Ishikawa (cell line): ENCODE data around the gene TMEM126B.

Experiments
- EP300 ChIP-seq: IDR thresholded peaks from 2 replicates; pipeline ENCODE4 v1.6.1; 2012; ENCODE audit warnings: borderline replicate concordance
- FOXM1 ChIP-seq: IDR thresholded peaks from 2 replicates; pipeline ENCODE4 v1.6.1; 2012; ENCODE audit warnings: low read depth, borderline replicate concordance
- TEAD4 ChIP-seq: IDR thresholded peaks from 2 replicates; pipeline ENCODE4 v1.6.1; 2012
- YY1 ChIP-seq: IDR thresholded peaks from 2 replicates; pipeline ENCODE4 v1.6.1; 2012; ENCODE audit warnings: low read depth
- ZBTB7A ChIP-seq: IDR thresholded peaks from 2 replicates; pipeline ENCODE4 v1.6.1; 2012; ENCODE audit warnings: low read depth
- TF ChIP-seq, protein P1 (sequence below): IDR thresholded peaks from 2 replicates; pipeline ENCODE4 v1.6.1; 2012
- TF ChIP-seq, protein P2 (sequence below): IDR thresholded peaks from 2 replicates; pipeline ENCODE4 v1.6.1; 2012; ENCODE audit warnings: low read depth, mild to moderate bottlenecking

DNA sequence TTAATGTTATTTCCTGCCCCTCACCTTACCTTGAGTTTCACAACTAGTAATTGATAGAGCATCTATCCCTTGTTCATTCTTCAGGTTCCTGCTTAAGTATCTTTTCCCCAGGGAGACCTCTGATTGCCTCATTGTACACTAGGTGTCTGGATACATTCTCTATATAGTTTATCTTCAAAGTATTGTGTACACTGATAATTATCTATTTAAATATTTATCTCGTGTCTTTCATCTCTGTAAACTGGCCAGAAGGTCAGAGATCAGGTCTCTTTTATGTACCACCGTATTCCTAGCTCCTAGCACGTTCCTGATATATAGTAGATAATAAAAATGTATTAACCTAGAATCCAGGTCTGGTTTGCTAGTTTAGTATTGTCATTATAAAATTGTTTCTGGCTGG lies 6.4 kb downstream of the TMEM126B start:
- TF ChIP-seq, protein P1, sequence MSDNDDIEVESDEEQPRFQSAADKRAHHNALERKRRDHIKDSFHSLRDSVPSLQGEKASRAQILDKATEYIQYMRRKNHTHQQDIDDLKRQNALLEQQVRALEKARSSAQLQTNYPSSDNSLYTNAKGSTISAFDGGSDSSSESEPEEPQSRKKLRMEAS: no peak
- TF ChIP-seq ZBTB7A (no peak), FOXM1 (no peak), TEAD4 (no peak), YY1 (no peak), EP300 (no peak)
- TF ChIP-seq, protein P2, sequence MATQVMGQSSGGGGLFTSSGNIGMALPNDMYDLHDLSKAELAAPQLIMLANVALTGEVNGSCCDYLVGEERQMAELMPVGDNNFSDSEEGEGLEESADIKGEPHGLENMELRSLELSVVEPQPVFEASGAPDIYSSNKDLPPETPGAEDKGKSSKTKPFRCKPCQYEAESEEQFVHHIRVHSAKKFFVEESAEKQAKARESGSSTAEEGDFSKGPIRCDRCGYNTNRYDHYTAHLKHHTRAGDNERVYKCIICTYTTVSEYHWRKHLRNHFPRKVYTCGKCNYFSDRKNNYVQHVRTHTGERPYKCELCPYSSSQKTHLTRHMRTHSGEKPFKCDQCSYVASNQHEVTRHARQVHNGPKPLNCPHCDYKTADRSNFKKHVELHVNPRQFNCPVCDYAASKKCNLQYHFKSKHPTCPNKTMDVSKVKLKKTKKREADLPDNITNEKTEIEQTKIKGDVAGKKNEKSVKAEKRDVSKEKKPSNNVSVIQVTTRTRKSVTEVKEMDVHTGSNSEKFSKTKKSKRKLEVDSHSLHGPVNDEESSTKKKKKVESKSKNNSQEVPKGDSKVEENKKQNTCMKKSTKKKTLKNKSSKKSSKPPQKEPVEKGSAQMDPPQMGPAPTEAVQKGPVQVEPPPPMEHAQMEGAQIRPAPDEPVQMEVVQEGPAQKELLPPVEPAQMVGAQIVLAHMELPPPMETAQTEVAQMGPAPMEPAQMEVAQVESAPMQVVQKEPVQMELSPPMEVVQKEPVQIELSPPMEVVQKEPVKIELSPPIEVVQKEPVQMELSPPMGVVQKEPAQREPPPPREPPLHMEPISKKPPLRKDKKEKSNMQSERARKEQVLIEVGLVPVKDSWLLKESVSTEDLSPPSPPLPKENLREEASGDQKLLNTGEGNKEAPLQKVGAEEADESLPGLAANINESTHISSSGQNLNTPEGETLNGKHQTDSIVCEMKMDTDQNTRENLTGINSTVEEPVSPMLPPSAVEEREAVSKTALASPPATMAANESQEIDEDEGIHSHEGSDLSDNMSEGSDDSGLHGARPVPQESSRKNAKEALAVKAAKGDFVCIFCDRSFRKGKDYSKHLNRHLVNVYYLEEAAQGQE: no peak
